BLaER1 (cell line): Measurements from ENCODE around the gene NABP1.

Source experiments
- H3K27ac ChIP-seq: shearing (Covaris generic); formaldehyde crosslinking; 2 replicates; pipeline ENCODE4 v1.8.1; 2022
- H3K27me3 ChIP-seq: shearing (Covaris generic); formaldehyde crosslinking; 2 replicates; pipeline ENCODE4 v1.8.1; 2022
- H3K36me3 ChIP-seq: shearing (Covaris generic); formaldehyde crosslinking; 2 replicates; pipeline ENCODE4 v1.8.1; 2022
- H3K4me1 ChIP-seq: shearing (Covaris generic); formaldehyde crosslinking; 2 replicates; pipeline ENCODE4 v1.8.1; 2022
- H3K4me2 ChIP-seq: shearing (Covaris generic); formaldehyde crosslinking; 2 replicates; pipeline ENCODE4 v1.8.1; 2022
- H3K4me3 ChIP-seq: shearing (Covaris generic); formaldehyde crosslinking; 2 replicates; pipeline ENCODE4 v1.8.1; 2022
- H3K9ac ChIP-seq: shearing (Covaris generic); formaldehyde crosslinking; 2 replicates; pipeline ENCODE4 v1.8.1; 2022
- H3K9me3 ChIP-seq: shearing (Covaris generic); formaldehyde crosslinking; 2 replicates; pipeline ENCODE4 v1.8.1; 2022
- H4K20me1 ChIP-seq: shearing (Covaris generic); formaldehyde crosslinking; 2 replicates; pipeline ENCODE4 v1.8.1; 2022
- Cebpa-rat ChIP-seq: shearing (Covaris generic); IDR thresholded peaks from 2 replicates; pipeline ENCODE4 v1.8.1; 2022

NABP1 gene

DNA sequence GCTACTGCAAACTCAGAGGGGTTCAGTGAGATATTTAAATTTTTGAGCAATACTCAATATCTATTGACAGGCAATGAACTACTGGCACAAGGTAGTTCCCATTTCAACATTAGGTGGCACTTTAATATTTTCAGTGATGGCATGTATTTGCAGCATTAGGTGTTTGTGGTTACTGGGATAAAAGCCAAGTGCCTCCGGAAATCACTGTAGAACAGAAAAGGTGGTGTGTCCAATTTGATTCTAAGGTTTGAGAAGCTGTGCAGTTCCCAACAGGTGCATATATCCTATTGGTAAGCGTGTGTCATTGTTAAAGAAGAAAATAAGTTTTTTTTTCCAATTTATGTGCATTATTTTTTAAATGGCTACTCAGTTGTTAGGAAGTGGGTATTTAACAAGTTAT is 41.3 kb downstream of the NABP1 start:
- Histone ChIP-seq H4K20me1 (no peaks in the 10 kb centered on the region), H3K4me1 (no peaks in the 10 kb centered on the region), H3K9me3 (no peaks in the 10 kb centered on the region), H3K27ac (no peak overlapping the region), H3K4me2 (no peak overlapping the region), H3K36me3 (no peaks in the 10 kb centered on the region), H3K9ac (no peak overlapping the region), H3K4me3 (no peak overlapping the region), H3K27me3 (no peaks in the 10 kb centered on the region)
- no peak for TF ChIP-seq Cebpa-rat

DNA sequence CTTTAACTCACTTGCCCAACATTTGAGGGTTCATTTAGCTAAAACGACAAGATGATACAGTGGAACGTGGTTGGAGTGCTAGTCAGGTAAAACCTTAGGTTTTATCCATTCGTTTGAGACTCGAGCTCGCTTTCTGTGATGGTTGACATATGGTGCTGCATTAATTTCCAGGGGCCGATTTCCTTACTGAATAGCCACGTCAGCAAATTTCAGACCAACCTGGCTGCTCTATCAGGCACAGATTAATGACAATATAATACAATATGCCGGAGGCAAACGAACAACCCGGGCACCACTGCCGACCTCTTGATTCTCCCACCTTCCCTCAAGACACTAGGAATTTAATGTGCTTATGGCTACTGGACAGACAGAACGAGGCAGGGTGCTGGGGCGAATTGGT is 42.0 kb downstream of the NABP1 start:
- Histone ChIP-seq H3K36me3 (no peaks in the 10 kb centered on the region), H3K27ac (no peak overlapping the region), H3K9ac (no peak overlapping the region), H3K4me3 (no peak overlapping the region), H4K20me1 (no peaks in the 10 kb centered on the region), H3K27me3 (no peaks in the 10 kb centered on the region), H3K9me3 (no peaks in the 10 kb centered on the region), H3K4me1 (no peaks in the 10 kb centered on the region), H3K4me2 (no peak overlapping the region)
- no peak for TF ChIP-seq Cebpa-rat

DNA sequence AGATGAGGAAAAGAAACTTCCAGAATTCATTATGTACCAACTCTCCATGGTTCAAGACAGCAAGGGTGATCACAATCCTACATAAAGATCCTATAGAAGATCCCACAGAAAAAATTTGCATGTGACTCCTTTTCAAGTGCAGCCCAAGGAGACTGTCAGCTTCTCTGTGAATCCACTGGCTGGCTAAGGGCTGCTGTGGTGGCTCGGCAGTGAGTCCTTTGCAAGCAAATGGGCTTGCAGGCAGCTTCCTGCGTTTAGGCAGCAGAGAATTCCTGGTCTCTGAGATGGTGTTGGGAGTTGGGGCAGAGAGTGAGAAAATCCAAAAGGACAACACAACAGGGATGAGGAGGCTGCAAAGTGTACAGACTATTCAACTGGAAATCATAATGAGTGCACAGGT is 43.4 kb downstream of the NABP1 start:
- H3K27me3 ChIP-seq: no peaks in the 10 kb centered on the region
- no peaks in the 10 kb centered on the region for H3K36me3 ChIP-seq
- no peak for TF ChIP-seq Cebpa-rat
- H3K27ac ChIP-seq: no peak overlapping the region
- no peaks in the 10 kb centered on the region for H3K4me1 ChIP-seq
- H3K9ac ChIP-seq: no peak overlapping the region
- H3K9me3 ChIP-seq: no peaks in the 10 kb centered on the region
- no peak overlapping the region for H3K4me2 ChIP-seq
- H3K4me3 ChIP-seq: no peak overlapping the region
- no peaks in the 10 kb centered on the region for H4K20me1 ChIP-seq

DNA sequence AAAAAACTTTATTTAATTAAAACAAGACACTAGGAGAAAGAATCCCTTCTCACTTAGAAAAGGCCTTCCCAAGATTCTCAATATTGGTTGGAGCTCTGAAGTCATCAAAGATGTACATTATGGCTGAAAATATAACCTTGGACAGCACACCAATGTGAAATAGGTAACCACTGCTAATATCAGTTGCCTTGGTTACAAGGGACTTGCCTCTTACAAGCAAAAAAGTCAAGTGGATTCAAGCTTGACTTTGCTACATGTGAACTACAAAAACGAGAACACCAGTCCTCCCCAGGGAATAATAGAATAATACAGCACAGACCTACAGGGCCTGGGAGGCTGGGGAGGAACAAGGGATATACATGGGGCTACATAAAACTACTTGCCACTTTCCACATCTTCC is 46.1 kb downstream of the NABP1 start:
- no peak for TF ChIP-seq Cebpa-rat
- no peak overlapping the region for H3K4me3 ChIP-seq
- no peaks in the 10 kb centered on the region for H3K27me3 ChIP-seq
- H3K9me3 ChIP-seq: no peaks in the 10 kb centered on the region
- no peak overlapping the region for H3K4me2 ChIP-seq
- H3K36me3 ChIP-seq: no peaks in the 10 kb centered on the region
- no peaks in the 10 kb centered on the region for H3K4me1 ChIP-seq
- H3K27ac ChIP-seq: no peak overlapping the region
- H3K9ac ChIP-seq: no peak overlapping the region
- no peaks in the 10 kb centered on the region for H4K20me1 ChIP-seq

GRCh38 chr2:191728750-191729624 is 51.1 kb downstream of the NABP1 start:
- H3K4me3 ChIP-seq: no peak overlapping the region
- no peak for TF ChIP-seq Cebpa-rat
- H3K9ac ChIP-seq: no peak overlapping the region
- no peak overlapping the region for H3K4me2 ChIP-seq
- no peaks in the 10 kb centered on the region for H3K36me3 ChIP-seq
- no peak overlapping the region for H3K27ac ChIP-seq
- H3K27me3 ChIP-seq: no peaks in the 10 kb centered on the region
- no peaks in the 10 kb centered on the region for H4K20me1 ChIP-seq
- no peaks in the 10 kb centered on the region for H3K4me1 ChIP-seq
- no peaks in the 10 kb centered on the region for H3K9me3 ChIP-seq

DNA sequence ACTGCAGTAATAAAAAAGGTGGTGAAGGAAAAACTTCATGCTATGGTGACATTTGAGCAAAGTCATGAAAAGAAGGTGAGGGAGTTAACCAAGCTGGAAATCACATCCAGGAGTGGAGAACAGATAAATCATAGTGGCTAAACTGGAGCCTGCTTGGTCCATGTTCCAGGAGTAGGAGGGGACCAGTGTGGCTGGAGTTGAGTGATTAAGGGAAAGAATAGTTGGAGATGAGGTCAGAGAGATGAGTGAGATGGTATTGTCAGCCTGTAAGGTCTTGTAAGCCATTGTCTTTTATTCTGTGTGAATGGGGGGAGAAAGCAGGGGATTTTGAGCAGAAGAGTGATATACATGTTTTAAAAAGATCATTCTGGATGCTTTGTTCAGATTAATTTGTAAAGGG is 52.3 kb downstream of the NABP1 start:
- Histone ChIP-seq H3K4me3 (no peak overlapping the region), H3K4me1 (no peaks in the 10 kb centered on the region), H3K36me3 (no peaks in the 10 kb centered on the region), H3K27ac (no peak overlapping the region), H3K9me3 (no peaks in the 10 kb centered on the region), H4K20me1 (no peaks in the 10 kb centered on the region), H3K4me2 (no peak overlapping the region), H3K27me3 (no peaks in the 10 kb centered on the region), H3K9ac (no peak overlapping the region)
- no peak for TF ChIP-seq Cebpa-rat
